Measurements from ENCODE around the gene CTSL.
A peak's percentile ranks its signal among the peaks of the same experiment; 100 is the strongest.

Gene CTSL

DNA sequence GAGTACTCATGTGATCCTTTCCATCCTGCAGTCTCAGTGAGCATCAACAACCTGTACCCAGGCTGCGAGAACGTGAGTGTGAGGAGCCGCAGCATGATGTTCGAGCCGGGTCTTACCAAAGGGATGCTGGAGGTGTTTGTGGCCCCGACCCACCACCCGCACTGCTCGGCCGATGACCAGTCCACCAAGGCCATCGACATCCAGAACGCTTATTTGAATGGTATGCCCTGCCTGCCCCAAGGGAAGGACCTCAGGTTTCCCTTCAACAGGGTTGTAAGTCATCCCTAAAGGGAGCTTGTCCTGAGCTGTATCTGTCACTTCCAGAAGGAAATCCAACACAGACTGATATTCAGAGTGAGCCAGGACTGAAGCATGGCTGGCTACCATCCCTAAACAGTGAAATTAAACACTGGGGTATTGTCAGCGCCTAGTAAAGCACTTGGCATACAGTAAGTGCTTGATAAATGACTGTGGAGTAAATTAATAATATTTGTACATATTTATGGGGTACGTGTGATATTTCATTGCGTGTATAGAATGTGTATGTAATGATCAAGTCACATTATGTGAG is 39.3 kb upstream of the CTSL start:
- H3K27me3 Mint-ChIP-seq, result peaks cover 2% of the 10 kb centered on the region
- intact Hi-C loops (cut with micrococcal nuclease), result loop anchor here (5.0 kb wide), 1 partner anchor 41 kb away; the partner anchor contains the start of gene CTSL
- no peaks in the 10 kb centered on the region for H3K9me3 Mint-ChIP-seq
- peaks cover 97% of the 10 kb centered on the region for H3K36me3 Mint-ChIP-seq (ENCODE audit: low read depth)
- no peak overlapping the region for H3K4me3 Mint-ChIP-seq
- H3K27ac Mint-ChIP-seq, result peak overlapping the region; percentile 84
- H3K4me1 Mint-ChIP-seq (ENCODE audit: low read depth), result peaks cover 50% of the 10 kb centered on the region

DNA sequence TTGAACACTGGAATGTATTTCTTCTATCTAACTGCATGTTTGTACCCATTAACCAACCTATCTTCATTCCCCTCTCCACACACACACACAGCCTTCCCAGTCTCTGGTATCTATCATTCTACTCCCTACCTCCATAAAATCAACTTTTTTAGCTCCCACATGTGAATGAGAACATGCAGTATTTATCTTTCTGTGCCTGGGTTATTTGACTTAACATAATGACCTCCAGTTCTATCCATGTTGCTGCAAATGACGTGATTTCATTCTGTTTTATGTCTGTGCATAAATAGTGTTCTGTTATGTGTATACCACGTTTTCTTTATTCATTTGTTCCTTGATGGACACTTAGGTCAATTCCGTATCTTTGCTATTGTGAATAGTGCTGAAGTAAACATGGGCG is 38.7 kb upstream of the CTSL start:
- Mint-ChIP-seq H3K27ac (no peak overlapping the region), H3K4me3 (no peak overlapping the region), H3K36me3 (ENCODE audit: low read depth) (peaks cover 96% of the 10 kb centered on the region), H3K4me1 (ENCODE audit: low read depth) (peaks cover 54% of the 10 kb centered on the region), H3K9me3 (no peaks in the 10 kb centered on the region), H3K27me3 (peaks cover 2% of the 10 kb centered on the region)
- intact Hi-C loops (cut with micrococcal nuclease), result loop anchor here (5.0 kb wide), 1 partner anchor 40 kb away; the partner anchor contains the start of gene CTSL

GRCh38 chr9:87694236-87694755 is 31.6 kb upstream of the CTSL start:
- Mint-ChIP-seq H3K9me3 (no peaks in the 10 kb centered on the region), H3K36me3 (ENCODE audit: low read depth) (peaks cover 95% of the 10 kb centered on the region), H3K27me3 (no peaks in the 10 kb centered on the region), H3K27ac (peak overlapping the region; percentile 30), H3K4me1 (ENCODE audit: low read depth) (peaks cover 30% of the 10 kb centered on the region), H3K4me3 (no peak overlapping the region)
- intact Hi-C loops (cut with micrococcal nuclease), result no loop called here

- H3K27ac Mint-ChIP-seq, result peak overlapping the region; percentile 48
- H3K9me3 Mint-ChIP-seq, result no peaks in the 10 kb centered on the region
- intact Hi-C loops (cut with micrococcal nuclease), result no loop called here
- H3K4me3 Mint-ChIP-seq, result no peak overlapping the region
- H3K36me3 Mint-ChIP-seq (ENCODE audit: low read depth), result peaks cover 95% of the 10 kb centered on the region
- no peaks in the 10 kb centered on the region for H3K27me3 Mint-ChIP-seq
- H3K4me1 Mint-ChIP-seq (ENCODE audit: low read depth), result peaks cover 30% of the 10 kb centered on the region
These were observed 30.4 kb upstream of the CTSL start for GRCh38 chr9:87695523-87695922.

DNA sequence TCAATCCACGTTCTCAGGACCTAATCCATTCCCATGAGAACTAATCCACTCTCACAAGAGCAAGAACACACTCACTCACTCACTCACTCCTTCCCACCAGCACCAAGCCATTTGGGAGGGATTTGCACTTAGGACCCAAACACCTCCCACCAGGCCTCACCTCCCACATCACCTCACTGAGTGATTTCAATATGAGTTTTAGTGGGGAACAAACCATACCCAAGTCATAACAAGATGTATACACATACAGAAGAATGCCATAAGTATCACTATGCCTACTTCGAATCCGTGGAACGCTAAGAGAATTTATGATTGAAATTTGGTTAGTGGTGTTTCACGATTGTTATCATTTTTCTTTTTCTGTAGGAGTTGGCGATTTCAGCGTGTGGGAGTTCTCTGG is 29.3 kb upstream of the CTSL start:
- intact Hi-C loops (cut with micrococcal nuclease), result no loop called here
- Mint-ChIP-seq H3K4me1 (ENCODE audit: low read depth) (peaks cover 21% of the 10 kb centered on the region), H3K4me3 (no peak overlapping the region), H3K9me3 (no peaks in the 10 kb centered on the region), H3K27ac (no peak overlapping the region), H3K36me3 (ENCODE audit: low read depth) (peaks cover 94% of the 10 kb centered on the region), H3K27me3 (no peaks in the 10 kb centered on the region)

GRCh38 chr9:87698069-87698809 is 27.7 kb upstream of the CTSL start:
- Mint-ChIP-seq H3K4me1 (ENCODE audit: low read depth) (peaks cover 10% of the 10 kb centered on the region), H3K27ac (no peak overlapping the region), H3K9me3 (no peaks in the 10 kb centered on the region), H3K27me3 (no peaks in the 10 kb centered on the region), H3K36me3 (ENCODE audit: low read depth) (peaks cover 98% of the 10 kb centered on the region), H3K4me3 (no peak overlapping the region)
- intact Hi-C loops (cut with micrococcal nuclease), result no loop called here

- no peaks in the 10 kb centered on the region for H3K27me3 Mint-ChIP-seq
- no peak overlapping the region for H3K27ac Mint-ChIP-seq
- H3K36me3 Mint-ChIP-seq (ENCODE audit: low read depth), result peaks cover 97% of the 10 kb centered on the region
- no peak overlapping the region for H3K4me3 Mint-ChIP-seq
- intact Hi-C loops (cut with micrococcal nuclease), result no loop called here
- H3K9me3 Mint-ChIP-seq, result no peaks in the 10 kb centered on the region
- peaks cover 5% of the 10 kb centered on the region for H3K4me1 Mint-ChIP-seq (ENCODE audit: low read depth)
These were observed 26.1 kb upstream of the CTSL start for GRCh38 chr9:87699835-87700234.

- H3K36me3 Mint-ChIP-seq (ENCODE audit: low read depth), result peaks cover 97% of the 10 kb centered on the region
- no peak overlapping the region for H3K4me3 Mint-ChIP-seq
- H3K4me1 Mint-ChIP-seq (ENCODE audit: low read depth), result peaks cover 8% of the 10 kb centered on the region
- no peaks in the 10 kb centered on the region for H3K27me3 Mint-ChIP-seq
- H3K9me3 Mint-ChIP-seq, result no peaks in the 10 kb centered on the region
- H3K27ac Mint-ChIP-seq, result no peak overlapping the region
- intact Hi-C loops (cut with micrococcal nuclease), result no loop called here
These were observed 24.4 kb upstream of the CTSL start for GRCh38 chr9:87701491-87701890.

DNA sequence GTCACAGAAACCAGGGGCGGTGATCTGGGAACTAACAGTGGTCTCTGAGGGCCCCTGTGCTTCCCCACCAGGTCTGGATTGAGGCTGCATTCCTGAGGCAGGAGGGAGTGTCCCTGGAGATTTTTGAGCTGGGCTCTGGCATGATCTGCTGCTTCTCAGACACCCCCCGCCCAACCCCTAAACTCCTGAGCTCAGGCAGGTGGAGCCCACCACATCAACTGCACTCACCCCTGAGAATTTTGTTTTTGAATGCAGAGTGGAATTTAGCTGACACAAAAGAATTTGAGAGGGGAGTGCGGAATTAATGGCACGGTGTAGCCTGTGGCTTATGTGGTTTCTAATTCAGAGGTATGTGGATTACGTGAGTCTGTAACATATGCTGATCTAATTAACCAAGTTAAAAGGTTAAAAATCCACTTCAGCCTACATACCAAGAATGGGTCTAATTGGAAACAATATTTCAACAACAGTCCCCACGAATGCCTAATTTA is 23.9 kb upstream of the CTSL start:
- no peak overlapping the region for H3K4me3 Mint-ChIP-seq
- no peaks in the 10 kb centered on the region for H3K9me3 Mint-ChIP-seq
- peaks cover 97% of the 10 kb centered on the region for H3K36me3 Mint-ChIP-seq (ENCODE audit: low read depth)
- peaks cover 8% of the 10 kb centered on the region for H3K4me1 Mint-ChIP-seq (ENCODE audit: low read depth)
- intact Hi-C loops (cut with micrococcal nuclease), result no loop called here
- no peaks in the 10 kb centered on the region for H3K27me3 Mint-ChIP-seq
- no peak overlapping the region for H3K27ac Mint-ChIP-seq

DNA sequence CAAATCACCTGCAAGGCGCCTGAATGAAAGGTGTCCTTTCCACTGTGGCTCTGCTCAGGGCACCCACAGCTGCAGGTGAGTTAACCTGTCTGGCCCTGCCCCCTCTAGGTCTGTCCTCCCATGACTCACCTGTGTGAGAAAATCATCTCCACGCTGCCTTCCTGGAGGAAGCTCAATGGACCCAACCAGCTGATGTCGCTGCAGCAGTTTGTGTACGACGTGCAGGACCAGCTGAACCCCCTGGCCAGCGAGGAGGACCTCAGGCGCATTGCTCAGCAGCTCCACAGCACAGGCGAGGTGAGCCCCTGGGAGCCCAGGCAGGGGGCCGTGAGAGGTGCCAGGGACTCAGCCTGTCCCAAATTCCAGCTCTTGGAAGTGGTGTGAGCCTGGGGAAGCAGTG is 23.0 kb upstream of the CTSL start:
- H3K27me3 Mint-ChIP-seq, result no peaks in the 10 kb centered on the region
- no peak overlapping the region for H3K27ac Mint-ChIP-seq
- intact Hi-C loops (cut with micrococcal nuclease), result no loop called here

DNA sequence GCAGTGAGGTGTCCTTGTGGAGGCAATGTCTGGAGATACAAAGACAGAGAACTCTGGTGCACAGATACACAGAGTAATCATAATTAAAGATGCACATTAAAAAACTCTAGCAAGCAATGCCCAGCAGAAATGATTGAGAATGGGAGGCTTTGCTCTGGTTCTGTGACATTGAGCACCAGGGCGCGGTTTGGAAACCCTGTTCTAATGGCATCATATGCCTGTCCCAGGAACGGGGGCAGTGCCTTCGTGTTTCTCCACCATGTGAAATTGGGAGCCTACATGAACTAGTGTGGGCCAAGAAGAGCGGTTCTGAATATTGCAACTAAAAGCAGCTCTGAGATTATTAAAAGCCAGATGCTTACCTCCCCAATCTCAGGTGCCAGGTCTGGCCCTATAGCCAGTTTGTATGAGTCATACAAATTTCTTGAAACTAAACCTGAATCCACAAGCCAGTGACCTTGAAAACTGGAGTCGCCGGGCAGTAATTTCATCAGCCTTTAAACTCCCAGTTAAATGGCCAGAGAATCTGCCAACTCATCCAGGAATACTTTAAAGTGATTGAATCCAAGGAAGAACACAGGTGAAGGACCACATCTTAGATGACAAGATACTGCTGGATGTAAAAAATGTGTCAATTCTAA is 22.2 kb upstream of the CTSL start:
- Mint-ChIP-seq H3K4me3 (no peak overlapping the region), H3K36me3 (ENCODE audit: low read depth) (peaks cover 95% of the 10 kb centered on the region), H3K27ac (no peak overlapping the region), H3K4me1 (ENCODE audit: low read depth) (peaks cover 21% of the 10 kb centered on the region), H3K9me3 (no peaks in the 10 kb centered on the region), H3K27me3 (no peaks in the 10 kb centered on the region)
- intact Hi-C loops (cut with micrococcal nuclease), result no loop called here

More for the DNA sequence above, 23.0 kb upstream of the CTSL start:
- peaks cover 15% of the 10 kb centered on the region for H3K4me1 Mint-ChIP-seq (ENCODE audit: low read depth)
- peaks cover 97% of the 10 kb centered on the region for H3K36me3 Mint-ChIP-seq (ENCODE audit: low read depth)
- H3K9me3 Mint-ChIP-seq, result no peaks in the 10 kb centered on the region
- no peak overlapping the region for H3K4me3 Mint-ChIP-seq

DNA sequence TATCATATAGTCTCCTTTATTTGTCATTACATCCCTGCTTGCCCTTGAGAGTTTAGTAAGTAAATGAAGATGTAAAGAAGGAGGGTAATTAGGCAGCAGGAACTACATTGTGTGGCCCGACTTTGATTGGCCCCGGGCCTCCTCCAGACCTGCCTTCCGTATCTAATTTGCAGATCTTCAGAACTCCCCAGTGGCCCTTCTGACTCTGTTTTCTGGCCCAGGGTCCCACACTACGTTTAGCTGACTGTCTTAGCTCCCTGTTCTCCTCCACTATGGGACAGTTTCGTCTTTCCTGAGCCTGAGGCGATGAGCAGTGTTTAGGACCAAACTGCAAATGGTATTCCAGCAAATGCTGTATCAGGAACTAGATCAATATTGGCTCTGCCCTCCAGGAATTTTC is 21.6 kb upstream of the CTSL start:
- Mint-ChIP-seq H3K4me3 (no peak overlapping the region), H3K9me3 (no peaks in the 10 kb centered on the region), H3K27ac (no peak overlapping the region), H3K36me3 (ENCODE audit: low read depth) (peaks cover 95% of the 10 kb centered on the region), H3K27me3 (no peaks in the 10 kb centered on the region), H3K4me1 (ENCODE audit: low read depth) (peaks cover 27% of the 10 kb centered on the region)
- intact Hi-C loops (cut with micrococcal nuclease), result no loop called here

DNA sequence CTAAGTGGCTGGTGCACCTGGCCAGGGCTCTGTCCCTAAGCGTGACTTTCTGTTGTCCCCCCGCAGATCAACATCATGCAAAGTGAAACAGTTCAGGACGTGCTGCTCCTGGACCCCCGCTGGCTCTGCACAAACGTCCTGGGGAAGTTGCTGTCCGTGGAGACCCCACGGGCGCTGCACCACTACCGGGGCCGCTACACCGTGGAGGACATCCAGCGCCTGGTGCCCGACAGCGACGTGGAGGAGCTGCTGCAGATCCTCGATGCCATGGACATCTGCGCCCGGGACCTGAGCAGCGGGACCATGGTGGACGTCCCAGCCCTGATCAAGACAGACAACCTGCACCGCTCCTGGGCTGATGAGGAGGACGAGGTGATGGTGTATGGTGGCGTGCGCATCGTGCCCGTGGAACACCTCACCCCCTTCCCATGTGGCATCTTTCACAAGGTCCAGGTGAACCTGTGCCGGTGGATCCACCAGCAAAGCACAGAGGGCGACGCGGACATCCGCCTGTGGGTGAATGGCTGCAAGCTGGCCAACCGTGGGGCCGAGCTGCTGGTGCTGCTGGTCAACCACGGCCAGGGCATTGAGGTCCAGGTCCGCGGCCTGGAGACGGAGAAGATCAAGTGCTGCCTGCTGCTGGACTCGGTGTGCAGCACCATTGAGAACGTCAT is 19.7 kb upstream of the CTSL start:
- Mint-ChIP-seq H3K9me3 (no peaks in the 10 kb centered on the region), H3K27me3 (no peaks in the 10 kb centered on the region), H3K4me1 (ENCODE audit: low read depth) (peaks cover 43% of the 10 kb centered on the region), H3K36me3 (ENCODE audit: low read depth) (peaks cover 82% of the 10 kb centered on the region), H3K4me3 (no peak overlapping the region), H3K27ac (no peak overlapping the region)
- intact Hi-C loops (cut with micrococcal nuclease), result no loop called here

Data from dendritic cell treated with granulocyte-macrophage colony-stimulating factor and Interleukin-4, amounts not matched to agents 40 ng/mL and 50 ng/mL, for 4 days (primary cell).